Spleen (tissue), 7 donors: Measurements from ENCODE around the gene SMIM10L2A.

ENCODE experiments used
- CTCF ChIP-seq, 11 experiments: fragments of 200-600 bp in 7 of 11; fragments of 450-650 bp in 4 of 11; sonication (generic) in 4 of 11; IDR thresholded peaks in 8 of 11; conservative IDR thresholded peaks in 3 of 11; 1 replicate in 7 of 11; 2 replicates in 4 of 11; pipeline versions ENCODE4 v1.4.0 to v1.8.0; 2016 to 2021; ENCODE audit warnings: antibody characterized with exemption in 11 of 11, inconsistent platforms in 4 of 11, mild to moderate bottlenecking in 1 of 11
- POLR2A ChIP-seq, 3 donors: fragments of 450-650 bp; IDR thresholded peaks; one replicate each; pipeline ENCODE4 v1.5.1; 2017; ENCODE audit warnings: antibody characterized with exemption in 3 of 3, mild to moderate bottlenecking in 1 of 3
- POLR2AphosphoS5 ChIP-seq, 3 donors: sonication (generic); formaldehyde crosslinking; IDR thresholded peaks; one replicate each; pipeline ENCODE4 v1.5.1; 2017; ENCODE audit warnings: antibody characterized with exemption in 3 of 3
- donor health status: DM: no; HTN: no; CAD: no; lungs with moderate emphysema.
- donor health status: DM: no; HTN: no; CAD: no.
- donor health status: DM: no; HTN: no; CAD: no.

- TF ChIP-seq CTCF (IDR thresholded peaks at IDR 0.05 in 8 of 11, conservative IDR thresholded peaks at IDR 0.05 in 3 of 11) (no peak), POLR2AphosphoS5 (IDR thresholded peaks at IDR 0.05) (no peak), POLR2A (IDR thresholded peaks at IDR 0.05) (no peak)
Observed at GRCh38 chrX:135396566-135396965, 25.2 kb upstream of the SMIM10L2A start.
